GM18507 (cell line): ENCODE data around the gene RBPJL.
"Not testable (repeated sequence)": the region's sequence is repeated elsewhere in the genome, so short reads cannot be mapped to it uniquely, and the experiment has no call there.

Experiments
- DNase-seq: peaks from one replicate; pipeline ENCODE4 v3.0.0; 2011; ENCODE audit warnings: low read depth; ENCODE audit not compliant: insufficient read length; ENCODE audit errors: extremely low spot score
- FAIRE-seq: peaks from 2 replicates; lab custom pipeline; 2011; peaks lifted over from hg19 to GRCh38; lab: Jason Lieb, UNC

The RBPJL gene

GRCh38 chr20:45339799-45340198, 33.2 kb downstream of the RBPJL start:
- no peak for FAIRE-seq
- no peak for DNase-seq

- FAIRE-seq (no peak), DNase-seq (no peak)
These were observed 33.7 kb downstream of the RBPJL start for GRCh38 chr20:45340236-45340847.

- FAIRE-seq = no peak
- no peak for DNase-seq
These were observed 34.3 kb downstream of the RBPJL start for GRCh38 chr20:45340951-45341350.

GRCh38 chr20:45341579-45341938, 34.9 kb downstream of the RBPJL start:
- FAIRE-seq (no peak), DNase-seq (no peak)

GRCh38 chr20:45341939-45342854, 35.6 kb downstream of the RBPJL start:
- DNase-seq (no peak), FAIRE-seq (no peak)

GRCh38 chr20:45342855-45343531, 36.4 kb downstream of the RBPJL start:
- FAIRE-seq = no peak
- DNase-seq = no peak

GRCh38 chr20:45343532-45344167, 37.0 kb downstream of the RBPJL start:
- DNase-seq (no peak), FAIRE-seq (no peak)

GRCh38 chr20:45344168-45344860, 37.7 kb downstream of the RBPJL start:
- DNase-seq (no peak), FAIRE-seq (no peak)

GRCh38 chr20:45345104-45345936, 38.7 kb downstream of the RBPJL start:
- DNase-seq (no peak), FAIRE-seq (no peak)

- FAIRE-seq (no peak), DNase-seq (no peak)
These were observed 39.7 kb downstream of the RBPJL start for GRCh38 chr20:45346291-45346718.

- no peak for DNase-seq
- FAIRE-seq = no peak
These were observed 40.2 kb downstream of the RBPJL start for GRCh38 chr20:45346851-45347250.

- DNase-seq (no peak), FAIRE-seq (no peak)
These were observed 40.8 kb downstream of the RBPJL start for GRCh38 chr20:45347297-45347935.

- FAIRE-seq = no peak
- no peak for DNase-seq
These were observed 41.5 kb downstream of the RBPJL start, which contains the start of gene SDC4 for GRCh38 chr20:45347936-45348778. Gene SDC4, minus strand, starts transcription at chr20:45348424. Its CDS starts 40 bp downstream, at chr20:45348384.

GRCh38 chr20:45350217-45350616, 43.6 kb downstream of the RBPJL start:
- FAIRE-seq (no peak), DNase-seq (no peak)

- FAIRE-seq, DNase-seq: not testable (repeated sequence)
These were observed 44.2 kb downstream of the RBPJL start for GRCh38 chr20:45350795-45351194.

GRCh38 chr20:45352729-45353128, 46.1 kb downstream of the RBPJL start:
- FAIRE-seq (no peak), DNase-seq (no peak)

GRCh38 chr20:45353746-45354145, 47.1 kb downstream of the RBPJL start:
- no peak for FAIRE-seq
- no peak for DNase-seq
